ENCODE measurements around the gene KCNG2. TPM values are rescaled to one million over a fixed set of nuclear protein-coding genes. Genes with fewer than 3 reads are reported as not detected.

The KCNG2 gene
- total and polyA plus RNA-seq, 9 of the 15 experiments (the other 6 are each of a cell fraction or from before 2014, with no cell fraction given), result not detected

DNA sequence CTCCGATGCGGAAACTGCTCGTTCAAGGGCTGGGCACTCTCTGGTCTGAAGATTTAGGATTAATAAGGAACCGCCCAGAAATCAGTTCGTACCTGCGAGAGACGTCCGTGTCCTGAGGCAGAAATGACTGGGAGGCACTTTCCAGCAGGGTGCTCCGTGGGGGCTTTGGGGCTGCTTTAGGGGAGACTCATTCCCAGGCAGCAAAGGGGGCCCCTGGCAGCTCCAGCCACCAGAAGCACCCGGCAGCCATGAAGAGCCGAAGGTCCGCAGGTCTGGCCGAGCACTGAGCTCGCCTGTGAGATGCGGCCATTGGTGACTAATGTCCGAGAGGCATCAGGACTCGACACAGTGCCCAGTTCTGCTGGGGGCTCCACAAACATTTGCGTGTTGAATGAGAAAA, 20.9 kb downstream of the KCNG2 start (continued):
- TF ChIP-seq, protein P1, sequence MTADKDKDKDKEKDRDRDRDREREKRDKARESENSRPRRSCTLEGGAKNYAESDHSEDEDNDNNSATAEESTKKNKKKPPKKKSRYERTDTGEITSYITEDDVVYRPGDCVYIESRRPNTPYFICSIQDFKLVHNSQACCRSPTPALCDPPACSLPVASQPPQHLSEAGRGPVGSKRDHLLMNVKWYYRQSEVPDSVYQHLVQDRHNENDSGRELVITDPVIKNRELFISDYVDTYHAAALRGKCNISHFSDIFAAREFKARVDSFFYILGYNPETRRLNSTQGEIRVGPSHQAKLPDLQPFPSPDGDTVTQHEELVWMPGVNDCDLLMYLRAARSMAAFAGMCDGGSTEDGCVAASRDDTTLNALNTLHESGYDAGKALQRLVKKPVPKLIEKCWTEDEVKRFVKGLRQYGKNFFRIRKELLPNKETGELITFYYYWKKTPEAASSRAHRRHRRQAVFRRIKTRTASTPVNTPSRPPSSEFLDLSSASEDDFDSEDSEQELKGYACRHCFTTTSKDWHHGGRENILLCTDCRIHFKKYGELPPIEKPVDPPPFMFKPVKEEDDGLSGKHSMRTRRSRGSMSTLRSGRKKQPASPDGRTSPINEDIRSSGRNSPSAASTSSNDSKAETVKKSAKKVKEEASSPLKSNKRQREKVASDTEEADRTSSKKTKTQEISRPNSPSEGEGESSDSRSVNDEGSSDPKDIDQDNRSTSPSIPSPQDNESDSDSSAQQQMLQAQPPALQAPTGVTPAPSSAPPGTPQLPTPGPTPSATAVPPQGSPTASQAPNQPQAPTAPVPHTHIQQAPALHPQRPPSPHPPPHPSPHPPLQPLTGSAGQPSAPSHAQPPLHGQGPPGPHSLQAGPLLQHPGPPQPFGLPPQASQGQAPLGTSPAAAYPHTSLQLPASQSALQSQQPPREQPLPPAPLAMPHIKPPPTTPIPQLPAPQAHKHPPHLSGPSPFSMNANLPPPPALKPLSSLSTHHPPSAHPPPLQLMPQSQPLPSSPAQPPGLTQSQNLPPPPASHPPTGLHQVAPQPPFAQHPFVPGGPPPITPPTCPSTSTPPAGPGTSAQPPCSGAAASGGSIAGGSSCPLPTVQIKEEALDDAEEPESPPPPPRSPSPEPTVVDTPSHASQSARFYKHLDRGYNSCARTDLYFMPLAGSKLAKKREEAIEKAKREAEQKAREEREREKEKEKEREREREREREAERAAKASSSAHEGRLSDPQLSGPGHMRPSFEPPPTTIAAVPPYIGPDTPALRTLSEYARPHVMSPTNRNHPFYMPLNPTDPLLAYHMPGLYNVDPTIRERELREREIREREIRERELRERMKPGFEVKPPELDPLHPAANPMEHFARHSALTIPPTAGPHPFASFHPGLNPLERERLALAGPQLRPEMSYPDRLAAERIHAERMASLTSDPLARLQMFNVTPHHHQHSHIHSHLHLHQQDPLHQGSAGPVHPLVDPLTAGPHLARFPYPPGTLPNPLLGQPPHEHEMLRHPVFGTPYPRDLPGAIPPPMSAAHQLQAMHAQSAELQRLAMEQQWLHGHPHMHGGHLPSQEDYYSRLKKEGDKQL (CRISPR knock-in tag; IDR thresholded peaks at IDR 0.05; ENCODE audit: borderline replicate concordance), result no peak
- TF ChIP-seq TGIF2 (CRISPR knock-in tag; IDR thresholded peaks at IDR 0.05), result no peak
- no peak for TF ChIP-seq FOXP1 (CRISPR knock-in tag; IDR thresholded peaks at IDR 0.05)
- TF ChIP-seq, protein P2, sequence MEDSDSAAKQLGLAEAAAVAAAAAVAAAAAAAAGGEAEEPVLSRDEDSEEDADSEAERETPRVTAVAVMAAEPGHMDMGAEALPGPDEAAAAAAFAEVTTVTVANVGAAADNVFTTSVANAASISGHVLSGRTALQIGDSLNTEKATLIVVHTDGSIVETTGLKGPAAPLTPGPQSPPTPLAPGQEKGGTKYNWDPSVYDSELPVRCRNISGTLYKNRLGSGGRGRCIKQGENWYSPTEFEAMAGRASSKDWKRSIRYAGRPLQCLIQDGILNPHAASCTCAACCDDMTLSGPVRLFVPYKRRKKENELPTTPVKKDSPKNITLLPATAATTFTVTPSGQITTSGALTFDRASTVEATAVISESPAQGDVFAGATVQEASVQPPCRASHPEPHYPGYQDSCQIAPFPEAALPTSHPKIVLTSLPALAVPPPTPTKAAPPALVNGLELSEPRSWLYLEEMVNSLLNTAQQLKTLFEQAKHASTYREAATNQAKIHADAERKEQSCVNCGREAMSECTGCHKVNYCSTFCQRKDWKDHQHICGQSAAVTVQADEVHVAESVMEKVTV (CRISPR knock-in tag; IDR thresholded peaks at IDR 0.05), result no peak
- no peak for TF ChIP-seq ETS2 (tag; IDR thresholded peaks at IDR 0.05; ENCODE audit: borderline replicate concordance, poor library complexity, severe bottlenecking)
- TF ChIP-seq MCM5 (IDR thresholded peaks at IDR 0.05; ENCODE audit: low read depth), result no peak
- no peak for TF ChIP-seq SMAD2 (IDR thresholded peaks at IDR 0.05; ENCODE audit: low read depth, low read length)
- no peak for TF ChIP-seq ETV5 (CRISPR knock-in tag; IDR thresholded peaks at IDR 0.05; ENCODE audit: low read depth)

Data from K562 (cell line).